Measurements from ENCODE around the gene TBXAS1.

TBXAS1 gene

GRCh38 chr7:139987691-139988516 lies 158.8 kb downstream of the TBXAS1 start:
- no peaks in the 10 kb centered on the region for H3K27me3 Mint-ChIP-seq
- H3K4me3 Mint-ChIP-seq = no peak overlapping the region
- H3K27ac Mint-ChIP-seq = no peak overlapping the region
- no peaks in the 10 kb centered on the region for H3K9me3 Mint-ChIP-seq
- no peaks in the 10 kb centered on the region for H3K4me1 Mint-ChIP-seq (ENCODE audit: low read depth)
- DNase-seq = no peak
- H3K36me3 Mint-ChIP-seq (ENCODE audit: low read depth) = no peaks in the 10 kb centered on the region

DNA sequence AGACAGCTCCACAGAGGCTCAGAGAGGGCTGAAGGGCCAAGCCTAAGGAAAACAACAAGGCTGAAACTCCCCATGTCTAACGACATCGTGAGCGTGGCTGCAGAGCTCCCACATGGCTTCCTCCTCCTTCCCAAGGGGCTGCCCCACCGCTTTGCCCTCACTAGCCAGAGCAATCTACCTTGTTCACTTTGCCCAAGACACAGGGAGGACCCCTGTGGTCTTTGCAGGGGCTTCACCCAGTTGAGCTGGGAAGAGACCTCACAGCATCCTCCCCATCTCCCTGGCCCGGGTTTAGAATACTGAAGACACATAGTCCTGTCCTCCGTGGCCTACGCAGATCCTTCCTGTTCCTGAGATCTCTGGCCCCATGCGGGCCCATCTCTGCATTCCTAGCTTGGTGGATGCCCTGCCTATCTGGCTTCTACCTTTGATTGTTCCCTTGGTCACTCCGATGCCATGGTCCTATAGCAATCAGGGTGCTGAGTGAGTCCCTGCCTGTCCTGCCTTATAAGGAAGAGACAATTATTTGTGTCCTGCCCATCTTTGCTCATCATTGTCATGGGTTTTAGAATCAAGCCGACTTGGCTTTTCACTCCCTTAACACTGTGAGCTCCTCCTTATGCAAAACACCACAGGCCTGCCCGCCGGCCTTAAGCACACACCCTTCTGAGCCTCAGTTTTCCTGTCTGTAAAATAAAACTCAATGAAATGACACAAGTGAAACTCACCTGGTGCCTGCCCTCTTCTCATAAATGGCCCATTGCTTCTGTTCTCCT lies 160.5 kb downstream of the TBXAS1 start:
- Mint-ChIP-seq H3K27me3 (no peaks in the 10 kb centered on the region), H3K9me3 (no peaks in the 10 kb centered on the region), H3K36me3 (ENCODE audit: low read depth) (no peaks in the 10 kb centered on the region), H3K4me3 (no peak overlapping the region), H3K4me1 (ENCODE audit: low read depth) (no peaks in the 10 kb centered on the region), H3K27ac (no peak overlapping the region)
- DNase-seq = no peak

DNA sequence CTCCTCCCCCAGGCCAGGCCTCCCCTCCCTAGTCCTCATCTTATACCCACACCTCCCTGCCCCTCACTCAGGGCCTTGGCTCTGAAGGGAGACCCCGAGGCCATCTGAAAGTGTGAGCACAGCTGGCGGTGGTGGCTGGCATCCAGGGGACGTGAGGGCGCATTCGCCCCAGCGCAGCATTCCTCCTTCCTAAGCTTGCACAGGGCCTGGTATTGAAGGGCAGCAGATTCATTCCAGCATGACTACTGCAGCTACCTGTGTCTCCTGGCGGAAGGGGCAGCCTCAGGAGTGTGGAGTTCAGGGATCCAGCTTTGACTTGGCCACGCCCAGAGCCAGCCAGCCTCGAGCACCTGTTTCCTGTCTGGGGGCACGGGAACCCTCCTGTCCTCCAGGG lies 161.1 kb downstream of the TBXAS1 start:
- Mint-ChIP-seq H3K4me3 (no peak overlapping the region), H3K27ac (no peak overlapping the region), H3K36me3 (ENCODE audit: low read depth) (no peaks in the 10 kb centered on the region), H3K27me3 (no peaks in the 10 kb centered on the region), H3K9me3 (no peaks in the 10 kb centered on the region), H3K4me1 (ENCODE audit: low read depth) (no peaks in the 10 kb centered on the region)
- no peak for DNase-seq

DNA sequence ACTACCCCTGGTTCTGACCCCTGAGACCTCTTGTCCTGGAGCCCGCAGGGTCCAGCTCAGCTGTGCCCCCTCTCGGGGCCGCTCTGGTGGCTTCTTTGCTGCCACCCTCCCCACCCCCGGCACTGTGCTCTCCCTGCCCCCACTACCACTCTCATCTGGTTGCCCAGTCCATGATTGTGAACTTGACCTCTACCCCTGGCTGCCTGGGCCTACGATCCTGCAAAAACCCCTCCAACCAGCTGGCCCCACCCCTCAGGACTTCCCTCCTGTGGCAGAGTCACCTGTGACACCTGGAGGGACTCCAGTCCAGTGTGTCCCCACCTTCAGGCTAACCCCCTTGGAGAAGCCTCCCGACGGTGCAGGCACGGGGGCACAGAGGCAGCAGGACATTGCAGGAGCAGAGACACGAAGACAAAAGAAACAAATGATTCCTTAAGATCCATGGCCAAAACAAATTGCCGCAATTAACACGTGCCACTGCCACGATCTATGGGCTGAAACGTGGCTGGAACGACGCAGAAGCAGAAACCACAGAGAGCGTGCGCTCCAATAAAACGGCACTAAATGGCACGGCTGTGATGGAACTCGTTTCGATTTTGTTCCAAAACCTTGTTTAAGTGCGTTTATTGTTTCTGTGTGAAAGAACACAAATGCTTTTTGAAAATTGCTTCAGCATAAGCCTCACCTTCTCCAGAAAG lies 161.7 kb downstream of the TBXAS1 start:
- no peaks in the 10 kb centered on the region for H3K9me3 Mint-ChIP-seq
- no peak for DNase-seq
- no peak overlapping the region for H3K27ac Mint-ChIP-seq
- no peak overlapping the region for H3K4me3 Mint-ChIP-seq
- no peaks in the 10 kb centered on the region for H3K36me3 Mint-ChIP-seq (ENCODE audit: low read depth)
- no peaks in the 10 kb centered on the region for H3K4me1 Mint-ChIP-seq (ENCODE audit: low read depth)
- no peaks in the 10 kb centered on the region for H3K27me3 Mint-ChIP-seq

GRCh38 chr7:139991269-139991666 lies 162.2 kb downstream of the TBXAS1 start:
- Mint-ChIP-seq H3K36me3 (ENCODE audit: low read depth) (no peaks in the 10 kb centered on the region), H3K4me3 (no peak overlapping the region), H3K9me3 (no peaks in the 10 kb centered on the region), H3K4me1 (ENCODE audit: low read depth) (no peaks in the 10 kb centered on the region), H3K27ac (no peak overlapping the region), H3K27me3 (no peaks in the 10 kb centered on the region)
- DNase-seq = no peak

GRCh38 chr7:139991911-139992310 lies 162.8 kb downstream of the TBXAS1 start:
- DNase-seq = no peak
- Mint-ChIP-seq H3K4me1 (ENCODE audit: low read depth) (no peaks in the 10 kb centered on the region), H3K27ac (no peak overlapping the region), H3K36me3 (ENCODE audit: low read depth) (no peaks in the 10 kb centered on the region), H3K9me3 (no peaks in the 10 kb centered on the region), H3K27me3 (no peaks in the 10 kb centered on the region), H3K4me3 (no peak overlapping the region)

GRCh38 chr7:139992353-139993044 lies 163.4 kb downstream of the TBXAS1 start:
- no peaks in the 10 kb centered on the region for H3K27me3 Mint-ChIP-seq
- no peaks in the 10 kb centered on the region for H3K4me1 Mint-ChIP-seq (ENCODE audit: low read depth)
- H3K27ac Mint-ChIP-seq = no peak overlapping the region
- H3K9me3 Mint-ChIP-seq = no peaks in the 10 kb centered on the region
- no peak for DNase-seq
- no peaks in the 10 kb centered on the region for H3K36me3 Mint-ChIP-seq (ENCODE audit: low read depth)
- H3K4me3 Mint-ChIP-seq = no peak overlapping the region

GRCh38 chr7:139993169-139993568 lies 164.1 kb downstream of the TBXAS1 start:
- H3K27me3 Mint-ChIP-seq = no peaks in the 10 kb centered on the region
- H3K9me3 Mint-ChIP-seq = no peaks in the 10 kb centered on the region
- no peak overlapping the region for H3K27ac Mint-ChIP-seq
- H3K4me1 Mint-ChIP-seq (ENCODE audit: low read depth) = no peaks in the 10 kb centered on the region
- H3K36me3 Mint-ChIP-seq (ENCODE audit: low read depth) = no peaks in the 10 kb centered on the region
- DNase-seq = no peak
- H3K4me3 Mint-ChIP-seq = no peak overlapping the region

DNA sequence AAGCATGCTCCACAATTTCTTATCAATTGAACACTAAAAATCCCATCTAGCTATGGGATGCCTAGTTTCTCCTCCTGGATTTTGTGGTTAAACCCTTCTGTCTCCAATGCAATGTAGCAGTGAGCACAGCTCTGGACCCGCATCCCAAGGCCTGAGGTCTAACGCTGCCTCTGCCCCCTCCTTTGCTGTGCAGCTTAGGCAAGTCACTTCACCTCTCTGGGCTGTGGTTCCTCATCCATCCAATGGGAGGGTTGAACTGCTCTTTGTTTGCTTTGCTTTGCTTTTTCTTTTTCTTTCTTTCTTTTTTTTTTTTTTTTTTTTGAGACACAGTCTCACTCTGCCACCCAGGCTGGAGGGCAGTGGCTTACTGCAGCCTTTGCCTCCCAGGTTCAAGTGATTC lies 164.5 kb downstream of the TBXAS1 start:
- DNase-seq = no peak
- Mint-ChIP-seq H3K27me3 (no peaks in the 10 kb centered on the region), H3K36me3 (ENCODE audit: low read depth) (no peaks in the 10 kb centered on the region), H3K9me3 (no peaks in the 10 kb centered on the region), H3K27ac (no peak overlapping the region), H3K4me1 (ENCODE audit: low read depth) (no peaks in the 10 kb centered on the region), H3K4me3 (no peak overlapping the region)

GRCh38 chr7:139994356-139994755 lies 165.3 kb downstream of the TBXAS1 start:
- DNase-seq = no peak
- Mint-ChIP-seq H3K9me3 (no peaks in the 10 kb centered on the region), H3K27me3 (no peaks in the 10 kb centered on the region), H3K4me3 (no peak overlapping the region), H3K27ac (no peak overlapping the region), H3K36me3 (ENCODE audit: low read depth) (no peaks in the 10 kb centered on the region), H3K4me1 (ENCODE audit: low read depth) (no peaks in the 10 kb centered on the region)

- DNase-seq = no peak
- Mint-ChIP-seq H3K4me3 (no peak overlapping the region), H3K9me3 (no peaks in the 10 kb centered on the region), H3K27me3 (no peaks in the 10 kb centered on the region), H3K27ac (no peak overlapping the region), H3K4me1 (ENCODE audit: low read depth) (no peaks in the 10 kb centered on the region), H3K36me3 (ENCODE audit: low read depth) (no peaks in the 10 kb centered on the region)
Measured at GRCh38 chr7:139995017-139995915, 166.2 kb downstream of the TBXAS1 start.

- no peaks in the 10 kb centered on the region for H3K4me1 Mint-ChIP-seq (ENCODE audit: low read depth)
- H3K4me3 Mint-ChIP-seq = no peak overlapping the region
- H3K27ac Mint-ChIP-seq = no peak overlapping the region
- H3K36me3 Mint-ChIP-seq (ENCODE audit: low read depth) = no peaks in the 10 kb centered on the region
- no peaks in the 10 kb centered on the region for H3K27me3 Mint-ChIP-seq
- no peaks in the 10 kb centered on the region for H3K9me3 Mint-ChIP-seq
- no peak for DNase-seq
Measured at GRCh38 chr7:139998572-139998971, 169.5 kb downstream of the TBXAS1 start.

DNA sequence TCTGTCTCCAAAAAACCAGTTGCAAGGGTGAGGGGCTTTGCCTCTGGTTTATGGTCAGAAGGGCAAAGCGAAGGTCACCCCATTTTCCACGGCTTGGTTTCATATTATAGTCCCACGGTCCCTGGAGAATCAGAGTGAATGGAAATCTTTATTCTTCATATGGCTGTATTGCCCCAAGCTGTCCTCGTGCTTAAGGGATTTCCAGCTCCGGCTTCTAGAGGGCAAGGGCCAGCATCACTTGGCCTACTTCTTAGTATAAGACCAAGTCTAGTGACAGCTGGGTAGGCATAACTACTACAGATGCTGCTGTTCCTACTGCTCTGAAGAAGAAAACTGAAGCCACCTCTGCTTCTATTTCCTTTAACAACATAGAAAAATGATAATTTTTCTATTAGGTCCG lies 170.5 kb downstream of the TBXAS1 start:
- no peaks in the 10 kb centered on the region for H3K4me1 Mint-ChIP-seq (ENCODE audit: low read depth)
- no peak overlapping the region for H3K4me3 Mint-ChIP-seq
- no peaks in the 10 kb centered on the region for H3K36me3 Mint-ChIP-seq (ENCODE audit: low read depth)
- no peak overlapping the region for H3K27ac Mint-ChIP-seq
- DNase-seq = no peak
- H3K27me3 Mint-ChIP-seq = no peaks in the 10 kb centered on the region
- no peaks in the 10 kb centered on the region for H3K9me3 Mint-ChIP-seq
